KBM-7 (cell line): ENCODE measurements around the gene ZNF747.
A peak's percentile ranks its signal among the peaks of the same experiment; 100 is the strongest.
"Not testable (repeated sequence)": the region's sequence is repeated elsewhere in the genome, so short reads cannot be mapped to it uniquely, and the experiment has no call there.

Source experiments
- DNase-seq: peaks from one replicate; pipeline ENCODE4 v3.0.0-alpha.2; 2015
- in situ Hi-C: fragments of 300-500 bp; cut with MboI; formaldehyde crosslinking; loops from 2 replicates; pipeline ENCODE4 v1.14.3; 2020; ENCODE audit warnings: low sequenced_read_pairs, low pct_unique_long_range_greater_than_20kb, mixed read lengths

Gene ZNF747

DNA sequence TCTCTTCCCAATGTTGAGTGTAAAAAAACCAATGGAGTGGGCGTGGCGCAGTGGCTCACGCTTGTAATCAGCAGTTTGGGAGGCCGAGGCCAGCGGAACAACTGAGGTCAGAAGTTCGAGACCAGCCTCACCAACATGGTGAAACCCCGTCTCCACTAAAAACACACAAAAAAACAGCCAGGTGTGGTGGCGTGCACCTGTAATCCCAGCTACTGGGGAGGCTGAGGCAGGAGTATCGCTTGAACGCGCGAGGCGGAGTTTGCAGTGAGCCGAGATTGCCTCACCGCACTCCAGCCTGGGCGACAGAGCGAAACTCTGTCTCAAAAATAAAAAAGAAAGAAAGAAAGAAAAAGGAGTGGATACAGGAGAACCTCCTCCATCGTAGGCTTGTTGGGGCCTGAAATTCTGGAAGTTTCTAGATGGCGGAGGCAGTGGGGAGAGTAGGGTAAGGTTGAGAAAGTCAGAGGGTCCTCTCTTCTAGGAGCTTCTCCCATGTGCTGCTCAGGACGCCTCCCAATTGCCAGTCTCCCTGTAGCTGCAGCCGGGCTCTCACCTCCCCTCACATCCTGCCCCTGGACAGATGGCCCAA is 24.2 kb upstream of the ZNF747 start:
- DNase-seq, result no peak
- in situ Hi-C loops, result no loop called here

DNA sequence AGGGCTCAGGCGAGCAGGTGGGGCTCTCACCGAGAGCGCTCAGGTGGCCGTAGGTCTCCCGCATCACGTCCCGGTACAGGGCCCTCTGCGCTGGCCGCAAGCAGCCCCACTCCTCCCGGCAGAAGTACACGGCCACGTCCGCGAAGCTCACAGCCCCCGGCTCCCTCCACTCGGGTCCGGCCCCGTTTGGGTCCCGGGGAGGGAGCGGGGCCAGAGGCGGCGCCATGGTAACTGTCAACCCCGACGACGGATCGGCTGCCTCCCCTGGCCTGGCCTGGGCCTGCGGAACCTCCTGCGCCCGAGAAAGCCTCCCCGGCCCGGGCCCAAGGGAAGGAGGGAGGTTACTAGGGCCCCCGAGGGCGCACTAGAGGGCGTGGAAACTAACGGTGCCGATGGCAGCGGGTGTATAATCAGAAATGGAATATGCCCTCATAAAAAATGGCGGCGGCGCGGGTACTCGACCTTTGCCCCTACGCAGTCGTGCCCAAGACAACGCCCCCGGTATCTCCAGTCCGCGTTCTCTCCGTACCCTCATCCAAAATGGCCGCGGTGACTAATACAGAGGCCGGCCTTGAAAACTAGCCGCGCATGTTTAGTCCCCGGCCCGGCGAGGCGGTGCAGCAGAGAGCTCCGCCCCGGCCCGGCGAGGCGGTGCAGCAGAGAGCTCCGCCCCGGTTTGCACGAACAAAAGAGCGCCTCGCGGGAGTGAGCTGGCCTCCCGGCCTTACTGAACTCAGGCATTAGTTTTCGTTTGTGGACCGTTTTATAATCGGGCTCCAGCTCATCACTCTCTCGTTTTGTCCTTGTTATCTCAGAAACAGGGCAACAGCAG is 23.5 kb upstream of the ZNF747 start, which contains the start of gene ZNF764:
Gene ZNF764 (minus strand): TSS at position 418 of the 832 bp plus-strand sequence. CDS start 192 bp downstream, at position 226.
- peak; percentile 97 for DNase-seq
- in situ Hi-C loops, result no loop called here

DNA sequence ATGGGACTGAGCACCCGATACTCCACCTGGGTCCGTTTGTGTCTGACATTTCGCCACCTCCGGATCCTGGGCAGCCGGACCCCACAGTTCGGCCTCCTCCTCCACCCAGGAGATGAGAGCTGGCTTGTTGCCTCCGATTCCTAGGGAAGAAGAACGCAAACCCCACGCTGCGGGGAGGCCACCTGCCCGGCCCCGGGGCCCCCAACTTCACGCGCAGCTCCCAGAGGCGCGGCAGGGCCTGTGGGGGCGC is 23.0 kb upstream of the ZNF747 start:
- in situ Hi-C loops, result no loop called here
- DNase-seq, result no peak

DNA sequence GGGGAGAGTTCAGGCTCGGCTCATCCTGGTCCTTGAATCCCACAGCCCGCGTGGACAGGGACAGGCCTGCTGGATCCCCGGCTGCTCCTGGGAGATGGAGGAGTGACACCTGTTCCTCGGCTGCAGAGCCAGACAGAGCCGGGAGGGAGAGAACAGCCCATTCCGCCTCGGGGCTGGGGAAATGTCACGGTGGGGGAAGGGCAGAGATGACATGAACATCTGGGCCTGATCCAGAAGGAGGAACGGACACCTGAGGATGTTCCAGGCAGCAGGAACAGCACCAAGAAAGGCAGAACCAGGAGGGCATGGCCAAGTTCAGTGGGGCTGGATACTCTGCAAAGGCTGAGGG is 21.4 kb upstream of the ZNF747 start:
- in situ Hi-C loops, result no loop called here
- DNase-seq, result no peak

DNA sequence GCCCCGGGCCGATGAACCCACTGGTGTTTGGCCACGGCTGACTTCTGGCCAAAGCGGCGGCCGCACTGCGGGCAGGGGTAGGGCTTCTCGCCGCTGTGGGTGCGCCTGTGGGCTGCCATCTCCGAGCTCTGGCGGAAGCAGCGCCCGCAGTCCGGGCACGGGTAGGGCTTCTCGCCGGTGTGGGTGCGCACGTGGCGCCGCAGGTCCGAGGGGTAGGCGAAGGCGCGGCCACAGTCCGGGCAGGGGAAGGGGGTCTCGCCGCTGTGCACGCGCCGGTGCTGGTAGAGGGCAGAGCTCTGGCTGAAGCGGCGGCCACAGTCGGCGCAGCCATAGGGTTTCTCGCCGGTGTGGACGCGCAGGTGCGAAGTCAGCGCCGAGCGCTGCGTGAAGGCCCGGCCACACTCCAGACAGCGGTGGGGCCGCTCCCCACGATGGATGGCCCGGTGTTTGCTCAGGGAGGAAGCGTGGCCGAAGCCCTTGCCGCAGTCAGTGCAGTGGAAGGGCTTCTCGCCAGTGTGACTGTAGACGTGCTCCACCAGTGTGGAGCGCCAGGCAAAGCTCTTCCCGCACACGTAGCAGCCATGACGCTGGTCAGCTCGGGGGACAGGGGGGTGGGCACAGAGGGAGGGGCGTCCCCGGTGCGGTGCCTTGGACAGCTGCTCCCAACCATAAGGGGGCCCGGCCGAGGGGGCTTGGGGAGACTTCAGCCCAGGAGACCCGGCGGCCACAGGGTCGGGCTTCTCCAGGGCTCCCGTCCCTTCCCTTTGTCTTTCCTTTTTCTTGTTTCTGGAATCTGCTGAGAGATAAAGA is 20.9 kb upstream of the ZNF747 start:
- DNase-seq, result no peak
- in situ Hi-C loops, result no loop called here

DNA sequence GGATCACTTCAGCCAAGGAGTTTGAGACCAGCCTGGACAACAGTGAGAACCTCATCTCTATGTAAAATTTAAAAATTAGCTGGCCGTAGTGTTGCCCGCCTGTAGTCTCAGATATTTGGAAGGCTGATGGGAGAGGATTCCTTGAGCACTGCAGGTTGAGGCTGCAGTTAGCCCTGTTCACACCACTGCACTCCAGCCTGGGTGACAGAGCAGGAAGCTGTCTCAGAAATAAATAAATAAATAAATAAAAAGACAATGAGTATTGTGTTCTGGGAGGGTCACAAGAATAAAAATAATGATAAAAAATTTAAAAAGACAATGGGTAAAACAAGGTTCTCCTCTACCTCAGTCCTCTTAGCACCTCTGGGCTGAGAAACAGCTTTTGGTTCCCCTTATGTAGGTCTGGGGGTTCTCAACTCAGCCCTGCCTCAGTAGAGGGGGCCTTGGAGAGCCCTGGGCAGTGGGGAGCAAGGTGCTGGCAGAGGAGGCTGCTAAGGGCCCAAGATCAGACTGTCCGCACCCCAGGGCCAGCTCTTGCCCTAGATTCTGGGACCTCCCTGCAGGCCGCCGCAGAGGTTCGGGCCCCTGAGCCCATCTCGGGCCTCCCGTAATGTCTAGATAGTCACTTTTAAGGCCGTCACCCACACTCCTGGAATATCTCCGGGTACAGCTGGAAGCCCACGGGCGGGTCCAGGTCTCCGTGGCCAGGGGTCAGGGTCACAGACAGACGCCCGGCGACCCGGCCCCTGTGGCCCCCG is 20.1 kb upstream of the ZNF747 start:
- DNase-seq, result no peak
- in situ Hi-C loops, result no loop called here

DNA sequence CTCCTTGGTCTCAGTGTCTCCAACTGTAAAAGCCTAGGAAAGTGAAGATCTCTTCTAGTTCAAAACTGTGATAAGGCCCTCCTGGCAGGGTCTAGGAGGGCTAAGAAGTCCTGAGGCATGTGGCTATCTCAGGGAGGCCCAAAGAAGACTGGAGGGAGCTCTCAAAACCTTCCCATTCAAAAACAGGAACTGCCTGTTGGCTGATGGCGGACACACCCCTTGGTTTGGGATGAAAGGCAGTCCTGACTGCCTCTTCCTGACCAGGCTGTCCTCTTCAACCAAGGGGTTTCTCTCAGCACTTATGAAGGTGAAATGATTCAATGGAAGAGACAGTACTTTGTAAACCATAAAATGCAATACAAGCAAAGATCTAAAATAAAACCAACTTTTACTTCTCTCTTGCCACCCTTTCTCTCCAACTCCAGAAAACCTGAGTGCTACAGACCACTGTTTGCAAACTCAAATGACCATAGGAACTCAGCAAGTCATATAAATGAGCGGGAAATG is 18.8 kb upstream of the ZNF747 start:
- peak; percentile 49 for DNase-seq
- in situ Hi-C loops, result no loop called here

DNA sequence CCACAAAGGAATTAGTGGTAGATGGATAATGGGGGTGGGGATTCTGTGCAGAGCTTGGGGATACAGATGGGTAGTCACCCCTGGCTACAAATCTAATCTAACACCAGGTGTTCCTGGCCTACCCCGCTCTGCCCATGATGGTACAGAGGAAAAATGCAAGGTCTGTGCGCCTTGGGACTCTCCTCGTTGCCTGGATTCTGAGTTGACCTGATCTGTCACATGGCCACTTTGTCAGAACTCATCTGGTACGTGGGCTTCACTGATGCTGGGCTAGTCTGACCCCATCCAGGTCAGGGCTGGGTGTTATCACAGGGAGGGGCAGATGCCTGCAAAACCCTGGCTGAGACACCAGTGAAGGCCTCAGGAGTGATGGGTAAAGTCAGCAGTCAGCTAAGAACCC is 18.3 kb upstream of the ZNF747 start:
- in situ Hi-C loops, result no loop called here
- DNase-seq, result no peak

DNA sequence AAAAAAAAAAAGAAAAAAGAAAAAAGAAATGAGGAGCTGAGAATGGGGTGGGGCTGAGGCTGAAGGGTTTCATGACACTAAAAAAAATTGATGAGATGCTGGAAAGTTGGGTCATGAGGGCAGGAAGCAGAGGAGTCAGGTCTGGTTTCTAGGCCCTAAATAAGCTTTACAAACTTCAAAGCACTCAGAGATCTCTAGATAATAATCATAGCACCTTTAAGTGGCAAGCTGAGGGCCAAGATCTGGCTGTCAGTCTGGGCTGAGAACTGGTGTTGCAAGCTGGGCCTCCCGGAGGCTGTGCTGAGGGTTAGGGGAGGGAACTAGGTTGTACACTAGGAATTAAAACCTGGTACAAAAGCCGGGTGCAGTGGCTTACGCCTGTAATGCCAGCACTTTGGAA is 17.1 kb upstream of the ZNF747 start:
- in situ Hi-C loops, result no loop called here
- DNase-seq, result no peak

DNA sequence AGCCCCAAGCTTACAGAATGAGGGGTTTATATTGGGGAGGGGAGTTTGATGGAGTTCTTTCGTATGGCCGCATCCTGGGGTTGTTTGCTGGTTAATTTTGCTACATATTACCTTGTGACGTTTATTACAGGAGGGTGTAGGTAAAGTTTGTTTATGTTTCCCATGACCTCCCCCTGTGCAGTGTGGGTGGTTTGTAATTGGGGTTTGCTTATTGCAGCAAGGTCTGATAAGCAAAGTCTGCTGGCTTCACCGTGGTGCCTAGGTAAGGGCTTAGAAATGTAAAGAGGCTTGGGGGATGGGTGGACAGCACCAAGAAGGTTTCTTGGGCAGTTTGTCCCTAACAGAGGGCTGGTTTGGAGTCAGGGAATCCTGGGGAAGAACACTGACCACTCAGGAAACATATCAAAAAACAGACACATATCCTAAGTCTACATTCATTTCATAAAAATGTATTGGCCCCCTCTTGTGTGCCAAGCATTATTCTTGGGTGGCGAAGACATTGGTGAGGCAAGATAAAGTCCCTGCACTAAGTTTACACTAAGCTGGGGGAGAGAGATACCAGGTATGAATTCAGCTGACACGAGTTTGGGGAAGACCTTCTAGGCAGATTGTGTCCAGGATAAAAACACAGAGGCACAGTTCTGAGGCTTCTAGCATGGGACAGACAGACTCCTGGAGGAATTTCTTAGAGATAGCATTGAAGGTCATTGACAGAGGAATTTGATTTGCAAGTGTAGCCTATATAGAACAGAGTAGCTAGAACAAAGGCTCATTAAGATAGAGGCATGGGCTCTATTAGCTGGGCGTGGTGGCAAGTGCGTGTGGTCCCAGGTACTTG is 14.0 kb upstream of the ZNF747 start:
- no peak for DNase-seq
- in situ Hi-C loops, result no loop called here

DNA sequence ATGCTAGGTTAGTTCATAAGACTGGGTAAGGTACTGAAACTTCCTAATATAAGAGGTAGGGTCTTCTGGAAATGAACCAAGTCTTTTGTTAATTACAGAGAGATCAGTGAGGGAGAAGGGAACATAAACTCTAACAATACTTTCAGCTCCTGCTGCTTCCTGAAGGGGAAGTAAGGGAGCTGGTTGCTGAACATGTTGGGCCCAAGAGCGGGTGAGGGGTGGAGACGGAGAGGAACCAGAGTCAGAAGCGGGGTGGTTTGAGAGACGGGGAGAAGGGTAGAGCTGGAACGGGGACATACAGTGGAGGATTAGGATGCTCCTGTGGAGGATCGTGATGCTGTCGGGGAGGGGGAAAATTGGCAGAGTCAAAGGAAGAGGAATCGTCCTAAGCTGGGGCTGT is 11.5 kb upstream of the ZNF747 start:
- peak; percentile 64 for DNase-seq
- in situ Hi-C loops, result no loop called here

DNA sequence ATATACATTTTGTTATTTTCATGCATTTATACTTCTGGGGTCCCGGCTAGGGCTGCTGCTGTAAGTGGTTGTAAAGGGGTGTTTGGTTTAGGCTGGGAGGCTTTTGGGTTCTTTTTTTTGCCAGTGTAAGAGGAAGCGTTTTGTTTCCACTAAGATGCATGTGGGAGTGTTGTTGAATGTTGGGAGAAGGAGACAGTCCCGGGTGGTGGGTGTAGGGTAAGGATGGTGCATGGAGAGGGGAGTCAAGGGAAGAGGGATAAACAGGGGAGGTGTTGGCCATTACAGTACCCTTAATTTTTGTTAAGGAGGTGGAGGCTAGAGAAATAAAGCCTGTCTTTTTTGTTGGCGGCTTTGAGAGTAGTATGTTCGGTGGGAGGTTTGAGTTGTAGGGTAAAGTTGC is 8.4 kb upstream of the ZNF747 start:
- DNase-seq, result no peak
- in situ Hi-C loops, result no loop called here

DNA sequence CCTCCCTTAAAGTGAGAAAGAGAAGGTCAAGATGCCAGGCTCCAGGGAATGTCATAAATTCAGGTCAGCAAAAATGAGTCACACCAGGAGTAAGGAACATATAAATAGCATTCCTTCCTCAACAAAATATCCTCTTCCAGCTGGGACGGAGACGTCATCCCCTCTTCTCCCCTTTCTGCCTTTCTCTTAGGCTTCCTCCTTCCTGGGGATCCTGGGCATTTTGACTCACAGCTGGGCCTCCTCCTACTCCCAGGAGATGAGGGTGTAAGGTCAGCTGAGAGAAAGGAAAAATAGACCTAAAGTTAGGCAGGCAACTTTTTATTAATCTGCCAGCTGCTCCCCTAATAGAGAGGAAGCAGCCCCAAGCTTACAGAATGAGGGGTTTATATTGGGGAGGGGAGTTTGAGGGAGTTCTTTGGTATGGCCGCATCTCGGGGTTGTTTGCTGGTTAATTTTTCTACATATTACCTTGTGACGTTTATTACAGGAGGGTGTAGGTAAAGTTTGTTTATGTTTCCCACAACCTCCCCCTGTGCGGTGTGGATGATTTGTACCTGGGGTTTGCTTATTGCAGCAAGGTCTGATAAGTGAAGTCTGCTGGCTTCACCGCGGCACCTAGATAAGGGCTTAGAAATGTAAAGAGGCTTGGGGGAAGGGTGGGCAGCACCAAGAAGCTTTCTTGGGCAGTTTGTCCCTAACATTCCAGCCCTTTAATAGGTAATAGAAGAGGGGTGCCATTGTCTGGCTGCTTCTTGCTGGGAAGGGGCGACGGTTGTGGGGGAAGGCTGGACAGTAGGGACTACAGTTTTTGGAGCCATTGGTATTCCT is 7.1 kb upstream of the ZNF747 start:
- DNase-seq, result no peak
- in situ Hi-C loops, result no loop called here

DNA sequence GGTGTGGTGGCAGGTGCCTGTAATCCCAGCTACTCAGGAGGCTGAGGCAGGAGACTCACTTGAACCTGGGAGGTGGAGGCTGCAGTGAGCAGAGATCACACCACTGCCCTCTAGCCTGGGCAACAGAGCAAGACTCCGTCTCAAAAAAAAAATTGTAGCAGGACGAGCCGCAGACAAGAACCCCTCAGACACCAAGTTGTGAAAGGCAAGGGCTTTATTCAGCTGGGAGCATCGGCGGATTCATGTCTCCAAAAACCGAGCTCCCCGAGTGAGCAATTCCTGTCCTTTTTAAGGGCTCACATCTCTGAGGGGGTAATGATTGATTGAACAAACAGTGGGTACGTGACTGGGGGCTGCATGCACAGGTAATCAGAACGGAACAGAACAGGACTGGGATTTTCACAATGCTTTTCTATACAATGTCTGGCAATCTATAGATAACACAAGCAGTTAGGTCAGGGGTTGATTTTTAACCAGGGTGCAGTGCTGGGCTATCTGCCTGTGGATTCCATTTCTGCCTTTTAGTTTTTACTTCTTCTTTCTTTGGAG is 6.3 kb upstream of the ZNF747 start:
- DNase-seq, in situ Hi-C loops: not testable (repeated sequence)

DNA sequence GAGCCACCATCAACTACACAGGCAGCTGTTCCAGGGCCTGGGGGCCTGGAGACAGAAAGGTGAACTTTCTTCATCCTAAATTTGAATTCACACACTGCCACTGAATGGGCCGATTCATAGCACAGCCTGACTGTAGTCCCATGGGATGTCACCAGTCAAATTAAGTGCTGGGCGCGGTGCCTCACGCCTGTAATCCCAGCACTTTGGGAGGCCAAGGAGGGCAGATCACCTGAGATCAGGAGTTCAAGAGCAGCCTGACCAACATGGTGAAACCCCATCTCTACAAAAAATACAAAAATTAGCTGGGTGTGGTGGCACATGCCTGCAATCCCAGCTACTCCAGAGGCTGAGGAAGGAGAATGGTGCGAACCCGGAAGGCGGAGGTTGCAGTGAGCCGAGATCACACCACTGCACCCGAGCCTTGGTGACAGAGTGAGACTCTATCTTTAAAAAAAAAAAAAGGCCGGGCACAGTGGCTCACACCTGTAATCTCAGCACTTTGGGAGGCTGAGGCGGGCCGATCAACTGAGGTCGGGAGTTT is 5.4 kb upstream of the ZNF747 start:
- in situ Hi-C loops, DNase-seq: not testable (repeated sequence)

DNA sequence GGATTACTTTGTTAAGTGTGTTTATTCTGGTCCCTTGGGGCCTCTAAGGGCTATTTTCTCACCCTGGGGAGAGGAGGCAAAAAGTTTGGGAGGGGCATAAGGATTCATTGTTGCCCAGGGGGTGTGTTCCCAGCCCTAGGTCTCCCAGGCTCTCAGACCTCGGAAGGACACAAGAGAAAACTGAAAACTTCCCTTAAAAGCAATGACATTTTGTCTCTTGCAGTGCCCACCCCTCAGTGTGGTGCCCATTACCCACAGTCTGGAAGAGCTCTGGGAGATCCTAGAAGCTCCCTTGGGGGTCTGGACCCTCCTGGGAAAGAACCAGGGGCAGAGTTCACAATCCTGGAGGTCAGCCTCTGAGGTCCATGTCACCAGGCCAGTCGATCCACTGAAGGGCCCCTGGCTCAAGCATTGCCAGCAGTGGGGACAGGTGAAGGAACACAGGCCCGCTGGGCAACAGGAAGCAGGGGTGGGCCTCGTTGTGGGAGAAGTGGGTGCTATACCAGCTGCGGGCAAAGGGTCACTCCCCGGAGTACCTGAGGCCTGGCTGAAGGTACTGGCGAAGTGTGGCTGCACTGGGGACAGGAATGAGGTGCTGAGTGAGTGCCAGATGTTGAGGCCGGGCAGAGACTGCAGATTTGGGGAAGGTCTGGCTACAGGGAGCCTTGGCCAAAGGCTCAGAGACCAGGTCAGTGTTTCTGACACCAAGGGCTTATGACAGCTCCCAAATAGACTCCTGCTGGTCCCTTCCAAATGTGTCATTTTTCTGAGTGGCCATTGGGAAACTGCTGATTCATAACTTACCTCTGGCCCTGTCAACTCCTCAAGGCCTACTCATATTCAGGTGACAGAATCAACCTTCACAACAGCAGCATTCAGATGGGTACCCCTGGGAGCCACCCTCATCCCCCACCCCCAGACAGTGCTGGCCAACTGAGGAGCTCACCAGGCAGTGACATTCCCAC is 4.6 kb upstream of the ZNF747 start:
- no peak for DNase-seq
- in situ Hi-C loops, result no loop called here
